ENCODE measurements around the gene RELCH.

RELCH gene

GRCh38 chr18:62332431-62332830, 145.4 kb downstream of the RELCH start:
- H3K9ac ChIP-seq (ENCODE audit: low read length), result no peak overlapping the region
- no peaks in the 10 kb centered on the region for H3K36me3 ChIP-seq (ENCODE audit: control insufficient read depth, insufficient read depth, low read length, severe bottlenecking)
- no peak overlapping the region for H3K4me3 ChIP-seq (ENCODE audit: low read length)
- H3K27me3 ChIP-seq (replicated peaks; ENCODE audit: control insufficient read depth, insufficient read depth, low read length), result peaks cover 10% of the 10 kb centered on the region
- peaks cover 6% of the 10 kb centered on the region for H3K4me1 ChIP-seq (ENCODE audit: control insufficient read depth, insufficient read depth, low read length)
- no peaks in the 10 kb centered on the region for H3K9me3 ChIP-seq (ENCODE audit: control insufficient read depth, low read length)
- DNase-seq (ENCODE audit: low read depth), result no peak

GRCh38 chr18:62332964-62333695, 146.1 kb downstream of the RELCH start:
- H3K9ac ChIP-seq (ENCODE audit: low read length), result no peak overlapping the region
- H3K27me3 ChIP-seq (replicated peaks; ENCODE audit: control insufficient read depth, insufficient read depth, low read length), result peaks cover 3% of the 10 kb centered on the region
- H3K36me3 ChIP-seq (ENCODE audit: control insufficient read depth, insufficient read depth, low read length, severe bottlenecking), result no peaks in the 10 kb centered on the region
- H3K9me3 ChIP-seq (ENCODE audit: control insufficient read depth, low read length), result no peaks in the 10 kb centered on the region
- no peak overlapping the region for H3K4me3 ChIP-seq (ENCODE audit: low read length)
- peaks cover 6% of the 10 kb centered on the region for H3K4me1 ChIP-seq (ENCODE audit: control insufficient read depth, insufficient read depth, low read length)
- no peak for DNase-seq (ENCODE audit: low read depth)

- H3K9ac ChIP-seq (ENCODE audit: low read length), result no peak overlapping the region
- H3K9me3 ChIP-seq (ENCODE audit: control insufficient read depth, low read length), result no peaks in the 10 kb centered on the region
- H3K4me3 ChIP-seq (ENCODE audit: low read length), result no peak overlapping the region
- DNase-seq (ENCODE audit: low read depth), result no peak
- H3K36me3 ChIP-seq (ENCODE audit: control insufficient read depth, insufficient read depth, low read length, severe bottlenecking), result no peaks in the 10 kb centered on the region
- H3K27me3 ChIP-seq (replicated peaks; ENCODE audit: control insufficient read depth, insufficient read depth, low read length), result peaks cover 4% of the 10 kb centered on the region
- H3K4me1 ChIP-seq (ENCODE audit: control insufficient read depth, insufficient read depth, low read length), result peaks cover 6% of the 10 kb centered on the region
Observed at GRCh38 chr18:62334120-62334519, 147.1 kb downstream of the RELCH start.

- Histone ChIP-seq H3K27me3 (replicated peaks; ENCODE audit: control insufficient read depth, insufficient read depth, low read length) (peaks cover 4% of the 10 kb centered on the region), H3K4me1 (ENCODE audit: control insufficient read depth, insufficient read depth, low read length) (peaks cover 6% of the 10 kb centered on the region)
Observed at GRCh38 chr18:62335494-62335893, 148.4 kb downstream of the RELCH start.

GRCh38 chr18:62336618-62337017, 149.6 kb downstream of the RELCH start:
- DNase-seq (ENCODE audit: low read depth), result no peak

More at GRCh38 chr18:62335494-62335893, 148.4 kb downstream of the RELCH start:
- DNase-seq (ENCODE audit: low read depth), result no peak
- H3K9ac ChIP-seq (ENCODE audit: low read length), result no peak overlapping the region
- no peaks in the 10 kb centered on the region for H3K36me3 ChIP-seq (ENCODE audit: control insufficient read depth, insufficient read depth, low read length, severe bottlenecking)
- H3K9me3 ChIP-seq (ENCODE audit: control insufficient read depth, low read length), result no peaks in the 10 kb centered on the region
- no peak overlapping the region for H3K4me3 ChIP-seq (ENCODE audit: low read length)

GRCh38 chr18:62337336-62337735, 150.3 kb downstream of the RELCH start:
- H3K4me3 ChIP-seq (ENCODE audit: low read length), result no peak overlapping the region
- peaks cover 6% of the 10 kb centered on the region for H3K4me1 ChIP-seq (ENCODE audit: control insufficient read depth, insufficient read depth, low read length)
- no peak overlapping the region for H3K9ac ChIP-seq (ENCODE audit: low read length)
- peaks cover 4% of the 10 kb centered on the region for H3K27me3 ChIP-seq (replicated peaks; ENCODE audit: control insufficient read depth, insufficient read depth, low read length)
- no peak for DNase-seq (ENCODE audit: low read depth)
- no peaks in the 10 kb centered on the region for H3K9me3 ChIP-seq (ENCODE audit: control insufficient read depth, low read length)
- H3K36me3 ChIP-seq (ENCODE audit: control insufficient read depth, insufficient read depth, low read length, severe bottlenecking), result no peaks in the 10 kb centered on the region

More at GRCh38 chr18:62336618-62337017, 149.6 kb downstream of the RELCH start:
- no peaks in the 10 kb centered on the region for H3K9me3 ChIP-seq (ENCODE audit: control insufficient read depth, low read length)
- no peak overlapping the region for H3K9ac ChIP-seq (ENCODE audit: low read length)
- H3K36me3 ChIP-seq (ENCODE audit: control insufficient read depth, insufficient read depth, low read length, severe bottlenecking), result no peaks in the 10 kb centered on the region
- H3K4me3 ChIP-seq (ENCODE audit: low read length), result no peak overlapping the region
- H3K4me1 ChIP-seq (ENCODE audit: control insufficient read depth, insufficient read depth, low read length), result peaks cover 6% of the 10 kb centered on the region
- peaks cover 4% of the 10 kb centered on the region for H3K27me3 ChIP-seq (replicated peaks; ENCODE audit: control insufficient read depth, insufficient read depth, low read length)

GRCh38 chr18:62338446-62339105, 151.5 kb downstream of the RELCH start:
- peaks cover 6% of the 10 kb centered on the region for H3K4me1 ChIP-seq (ENCODE audit: control insufficient read depth, insufficient read depth, low read length)
- peaks cover 8% of the 10 kb centered on the region for H3K27me3 ChIP-seq (replicated peaks; ENCODE audit: control insufficient read depth, insufficient read depth, low read length)
- H3K9me3 ChIP-seq (ENCODE audit: control insufficient read depth, low read length), result no peaks in the 10 kb centered on the region
- no peak overlapping the region for H3K4me3 ChIP-seq (ENCODE audit: low read length)
- H3K36me3 ChIP-seq (ENCODE audit: control insufficient read depth, insufficient read depth, low read length, severe bottlenecking), result no peaks in the 10 kb centered on the region
- no peak overlapping the region for H3K9ac ChIP-seq (ENCODE audit: low read length)
- no peak for DNase-seq (ENCODE audit: low read depth)

GRCh38 chr18:62339106-62339988, 152.3 kb downstream of the RELCH start:
- peak; percentile 38 for DNase-seq (ENCODE audit: low read depth)
- H3K27me3 ChIP-seq (replicated peaks; ENCODE audit: control insufficient read depth, insufficient read depth, low read length), result peaks cover 11% of the 10 kb centered on the region

GRCh38 chr18:62340996-62341395, 153.9 kb downstream of the RELCH start:
- Histone ChIP-seq H3K36me3 (ENCODE audit: control insufficient read depth, insufficient read depth, low read length, severe bottlenecking) (no peaks in the 10 kb centered on the region), H3K9me3 (ENCODE audit: control insufficient read depth, low read length) (no peaks in the 10 kb centered on the region), H3K4me3 (ENCODE audit: low read length) (no peak overlapping the region), H3K9ac (ENCODE audit: low read length) (no peak overlapping the region), H3K27me3 (replicated peaks; ENCODE audit: control insufficient read depth, insufficient read depth, low read length) (peaks cover 26% of the 10 kb centered on the region), H3K4me1 (ENCODE audit: control insufficient read depth, insufficient read depth, low read length) (peaks cover under 1% of the 10 kb centered on the region)
- no peak for DNase-seq (ENCODE audit: low read depth)

More at GRCh38 chr18:62339106-62339988, 152.3 kb downstream of the RELCH start:
- Histone ChIP-seq H3K4me1 (ENCODE audit: control insufficient read depth, insufficient read depth, low read length) (peaks cover 6% of the 10 kb centered on the region), H3K36me3 (ENCODE audit: control insufficient read depth, insufficient read depth, low read length, severe bottlenecking) (no peaks in the 10 kb centered on the region), H3K9ac (ENCODE audit: low read length) (no peak overlapping the region), H3K9me3 (ENCODE audit: control insufficient read depth, low read length) (no peaks in the 10 kb centered on the region), H3K4me3 (ENCODE audit: low read length) (no peak overlapping the region)

GRCh38 chr18:62341473-62341872, 154.4 kb downstream of the RELCH start:
- Histone ChIP-seq H3K9ac (ENCODE audit: low read length) (no peak overlapping the region), H3K27me3 (replicated peaks; ENCODE audit: control insufficient read depth, insufficient read depth, low read length) (peaks cover 31% of the 10 kb centered on the region), H3K9me3 (ENCODE audit: control insufficient read depth, low read length) (no peaks in the 10 kb centered on the region), H3K36me3 (ENCODE audit: control insufficient read depth, insufficient read depth, low read length, severe bottlenecking) (no peaks in the 10 kb centered on the region), H3K4me1 (ENCODE audit: control insufficient read depth, insufficient read depth, low read length) (no peaks in the 10 kb centered on the region), H3K4me3 (ENCODE audit: low read length) (no peak overlapping the region)
- DNase-seq (ENCODE audit: low read depth), result no peak

- no peak overlapping the region for H3K9ac ChIP-seq (ENCODE audit: low read length)
- no peaks in the 10 kb centered on the region for H3K36me3 ChIP-seq (ENCODE audit: control insufficient read depth, insufficient read depth, low read length, severe bottlenecking)
- no peak for DNase-seq (ENCODE audit: low read depth)
- H3K27me3 ChIP-seq (replicated peaks; ENCODE audit: control insufficient read depth, insufficient read depth, low read length), result peaks cover 39% of the 10 kb centered on the region
- no peaks in the 10 kb centered on the region for H3K9me3 ChIP-seq (ENCODE audit: control insufficient read depth, low read length)
- no peak overlapping the region for H3K4me3 ChIP-seq (ENCODE audit: low read length)
- H3K4me1 ChIP-seq (ENCODE audit: control insufficient read depth, insufficient read depth, low read length), result no peaks in the 10 kb centered on the region
Observed at GRCh38 chr18:62342884-62343283, 155.8 kb downstream of the RELCH start.

Measured in adipocyte (in vitro differentiated cells).